IPS-18c (cell line): Measurements from ENCODE around the gene TRAF2.
"Not testable (repeated sequence)": the region's sequence is repeated elsewhere in the genome, so short reads cannot be mapped to it uniquely, and the experiment has no call there.

Source experiments
- H3K4me3 ChIP-seq: 2 replicates; pipeline ENCODE4 v1.7.0; 2013; ENCODE audit warnings: low read depth, mild to moderate bottlenecking, low read length, moderate library complexity; ENCODE audit not compliant: insufficient read depth
- H3K9me3 ChIP-seq: one replicate; pipeline ENCODE4 v1.6.1; 2013; ENCODE audit warnings: mild to moderate bottlenecking, low read length, moderate library complexity; ENCODE audit not compliant: control insufficient read depth, insufficient read depth

Gene TRAF2

GRCh38 chr9:136885950-136886578, at the start of gene TRAF2:
TSS of gene TRAF2 (plus strand) at chr9:136886516. CDS start at chr9:136898741, 12,225 bp downstream.
- Histone ChIP-seq H3K4me3 (peak within 1 kb of the TSS; percentile 91), H3K9me3 (peaks cover 3% of the 10 kb centered on the region)

- H3K9me3 ChIP-seq, result no peaks in the 10 kb centered on the region
- no peak overlapping the region for H3K4me3 ChIP-seq
These were observed 49.0 kb upstream of the TRAF2 start for GRCh38 chr9:136837146-136837855.

- H3K4me3 ChIP-seq, H3K9me3 ChIP-seq: not testable (repeated sequence)
These were observed 48.4 kb upstream of the TRAF2 start for GRCh38 chr9:136837856-136838277.

- no peaks in the 10 kb centered on the region for H3K9me3 ChIP-seq
- H3K4me3 ChIP-seq, result no peak overlapping the region
These were observed 47.7 kb upstream of the TRAF2 start for GRCh38 chr9:136838314-136839228.

- no peaks in the 10 kb centered on the region for H3K9me3 ChIP-seq
- no peak overlapping the region for H3K4me3 ChIP-seq
These were observed 46.8 kb upstream of the TRAF2 start for GRCh38 chr9:136839229-136840139.

- Histone ChIP-seq H3K4me3 (no peak overlapping the region), H3K9me3 (peaks cover under 1% of the 10 kb centered on the region)
These were observed 46.0 kb upstream of the TRAF2 start for GRCh38 chr9:136840140-136840876.

GRCh38 chr9:136840877-136841645, 45.3 kb upstream of the TRAF2 start:
- no peak overlapping the region for H3K4me3 ChIP-seq

GRCh38 chr9:136841646-136842379, 44.5 kb upstream of the TRAF2 start:
- not testable (repeated sequence) for H3K4me3 ChIP-seq, H3K9me3 ChIP-seq

More at GRCh38 chr9:136840877-136841645, 45.3 kb upstream of the TRAF2 start:
- H3K9me3 ChIP-seq, result peaks cover 2% of the 10 kb centered on the region

- H3K4me3 ChIP-seq, H3K9me3 ChIP-seq: not testable (repeated sequence)
These were observed 43.9 kb upstream of the TRAF2 start, which contains the start of gene AJM1 for GRCh38 chr9:136842380-136842948. TSS of gene AJM1 (plus strand) at chr9:136842478. CDS start at chr9:136844415, 1,937 bp downstream.

GRCh38 chr9:136843159-136843800, 43.0 kb upstream of the TRAF2 start:
- H3K4me3 ChIP-seq, H3K9me3 ChIP-seq: not testable (repeated sequence)

- not testable (repeated sequence) for H3K4me3 ChIP-seq, H3K9me3 ChIP-seq
These were observed 42.2 kb upstream of the TRAF2 start for GRCh38 chr9:136843801-136844740.

- no peak overlapping the region for H3K4me3 ChIP-seq
- H3K9me3 ChIP-seq, result peaks cover 2% of the 10 kb centered on the region
These were observed 41.4 kb upstream of the TRAF2 start for GRCh38 chr9:136844761-136845464.
